Gastrocnemius medialis (tissue), 4 donors: Measurements from ENCODE around the gene PHB1.

ENCODE experiments used
- POLR2A ChIP-seq, 2 donors: fragments of 450-650 bp; IDR thresholded peaks; one replicate each; pipeline ENCODE4 v1.6.1; 2017; ENCODE audit warnings: antibody characterized with exemption in 2 of 2, mild to moderate bottlenecking in 2 of 2, moderate library complexity in 2 of 2
- TF ChIP-seq, protein P1 (sequence below), 5 experiments: fragments of 450-650 bp in 3 of 5; fragments of 200-600 bp in 2 of 5; sonication (generic) in 2 of 5; IDR thresholded peaks in 4 of 5; conservative IDR thresholded peaks in 1 of 5; 1 replicate in 4 of 5; 2 replicates in 1 of 5; pipeline ENCODE4 v1.5.1; 2016 to 2019; ENCODE audit warnings: antibody characterized with exemption in 5 of 5, mild to moderate bottlenecking in 3 of 5, moderate library complexity in 3 of 5

DNA sequence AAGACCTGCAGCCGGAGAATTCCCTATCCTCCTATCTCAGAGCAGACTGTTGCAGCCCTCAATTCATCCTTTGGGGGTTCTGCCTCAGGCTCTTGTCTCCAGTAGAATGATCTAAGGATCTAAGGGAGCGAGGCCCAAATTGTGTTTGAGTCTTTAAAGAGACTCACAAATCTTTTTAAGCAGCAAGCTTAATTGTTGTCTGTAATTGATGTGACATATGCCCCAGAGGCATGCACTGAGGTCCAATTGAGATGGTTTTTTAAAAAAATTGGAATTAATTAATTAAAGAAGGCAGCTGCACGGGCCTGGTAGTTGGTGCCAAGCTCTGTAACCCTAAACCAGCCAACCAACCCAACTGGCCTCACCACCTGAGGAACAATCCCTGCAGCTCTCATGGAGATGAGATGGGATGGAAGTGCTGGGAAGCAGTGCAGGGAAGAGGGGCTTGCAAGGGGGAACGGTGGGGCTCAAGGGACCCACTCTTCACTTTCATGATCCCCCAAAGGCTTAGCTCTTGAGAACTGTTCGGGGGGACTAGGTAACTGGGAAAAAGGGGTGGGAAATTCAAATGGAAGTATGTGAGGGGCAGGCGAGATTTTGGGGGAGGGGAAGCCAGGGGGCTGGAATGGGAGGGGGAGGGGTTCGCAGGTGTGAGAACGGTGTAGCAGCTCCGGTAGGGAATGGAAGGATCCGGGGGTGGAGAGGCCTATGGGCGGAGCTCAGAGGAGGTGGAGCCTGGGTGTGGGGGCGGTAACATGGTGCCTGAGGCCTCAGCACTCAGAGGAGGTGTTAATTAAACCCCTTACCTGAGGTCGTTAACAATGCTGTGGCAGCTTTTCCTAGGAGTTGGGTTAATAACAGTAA lies 43.5 kb downstream of the PHB1 start:
- TF ChIP-seq, protein P1, sequence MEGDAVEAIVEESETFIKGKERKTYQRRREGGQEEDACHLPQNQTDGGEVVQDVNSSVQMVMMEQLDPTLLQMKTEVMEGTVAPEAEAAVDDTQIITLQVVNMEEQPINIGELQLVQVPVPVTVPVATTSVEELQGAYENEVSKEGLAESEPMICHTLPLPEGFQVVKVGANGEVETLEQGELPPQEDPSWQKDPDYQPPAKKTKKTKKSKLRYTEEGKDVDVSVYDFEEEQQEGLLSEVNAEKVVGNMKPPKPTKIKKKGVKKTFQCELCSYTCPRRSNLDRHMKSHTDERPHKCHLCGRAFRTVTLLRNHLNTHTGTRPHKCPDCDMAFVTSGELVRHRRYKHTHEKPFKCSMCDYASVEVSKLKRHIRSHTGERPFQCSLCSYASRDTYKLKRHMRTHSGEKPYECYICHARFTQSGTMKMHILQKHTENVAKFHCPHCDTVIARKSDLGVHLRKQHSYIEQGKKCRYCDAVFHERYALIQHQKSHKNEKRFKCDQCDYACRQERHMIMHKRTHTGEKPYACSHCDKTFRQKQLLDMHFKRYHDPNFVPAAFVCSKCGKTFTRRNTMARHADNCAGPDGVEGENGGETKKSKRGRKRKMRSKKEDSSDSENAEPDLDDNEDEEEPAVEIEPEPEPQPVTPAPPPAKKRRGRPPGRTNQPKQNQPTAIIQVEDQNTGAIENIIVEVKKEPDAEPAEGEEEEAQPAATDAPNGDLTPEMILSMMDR (IDR thresholded peaks at IDR 0.05 in 4 of 5, conservative IDR thresholded peaks at IDR 0.05 in 1 of 5) = no peak
- no peak for TF ChIP-seq POLR2A (IDR thresholded peaks at IDR 0.05)
